H9 (cell line): ENCODE data around the gene MEGF8. TPM values are rescaled to one million over a fixed set of nuclear protein-coding genes. Genes with fewer than 3 reads are reported as not detected.

ENCODE experiments used
- DNase-seq: peaks from one replicate; pipeline ENCODE4 v3.0.0-alpha.2; 2017
- H2AFZ ChIP-seq: one replicate; pipeline ENCODE4 v1.6.1; 2013; ENCODE audit warnings: mild to moderate bottlenecking, low read length, control low read depth, moderate library complexity
- H2AK5ac ChIP-seq: 2 replicates; pipeline ENCODE4 v1.6.1; 2013; ENCODE audit warnings: low read length, control low read depth, mixed read lengths; ENCODE audit not compliant: insufficient read length
- H2BK120ac ChIP-seq: one replicate; pipeline ENCODE4 v1.6.1; 2013; ENCODE audit warnings: low read depth, mild to moderate bottlenecking, low read length, control low read depth, inconsistent platforms; ENCODE audit not compliant: poor library complexity, severe bottlenecking
- H2BK12ac ChIP-seq: 2 replicates; pipeline ENCODE4 v1.6.1; 2013; ENCODE audit warnings: low read length, control low read depth, mixed read lengths, low read depth; ENCODE audit not compliant: insufficient read length
- H2BK15ac ChIP-seq: 2 replicates; pipeline ENCODE4 v1.6.1; 2013; ENCODE audit warnings: low read depth, low read length, control low read depth
- H2BK20ac ChIP-seq: one replicate; pipeline ENCODE4 v1.6.1; 2013; ENCODE audit warnings: low read depth, mild to moderate bottlenecking, low read length, control low read depth, inconsistent platforms; ENCODE audit not compliant: poor library complexity, severe bottlenecking
- H2BK5ac ChIP-seq: 2 replicates; pipeline ENCODE4 v1.6.1; 2013; ENCODE audit warnings: low read length, control low read depth, mixed read lengths; ENCODE audit not compliant: insufficient read length
- H3K14ac ChIP-seq: 2 replicates; pipeline ENCODE4 v1.6.1; 2013; ENCODE audit warnings: low read length, control low read depth; ENCODE audit not compliant: insufficient read depth
- H3K18ac ChIP-seq: 2 replicates; pipeline ENCODE4 v1.6.1; 2013; ENCODE audit warnings: low read depth, mild to moderate bottlenecking, mixed read lengths, low read length, control low read depth; ENCODE audit not compliant: insufficient read length
- H3K23ac ChIP-seq: 2 replicates; pipeline ENCODE4 v1.6.1; 2013; ENCODE audit warnings: low read length, control low read depth, mixed read lengths, low read depth; ENCODE audit not compliant: insufficient read length
- H3K23me2 ChIP-seq: 2 replicates; pipeline ENCODE4 v1.6.1; 2013; ENCODE audit warnings: low read depth, mild to moderate bottlenecking, mixed read lengths, low read length, control low read depth; ENCODE audit not compliant: insufficient read length, poor library complexity, severe bottlenecking
- H3K27ac ChIP-seq: 2 replicates; pipeline ENCODE4 v1.5.1; 2013; ENCODE audit warnings: low read length, control low read depth, mixed read lengths, low read depth; ENCODE audit not compliant: insufficient read length
- H3K27me3 ChIP-seq: 2 replicates; pipeline ENCODE4 v1.6.1; 2013; ENCODE audit warnings: low read length, control low read depth, inconsistent platforms; ENCODE audit not compliant: insufficient read depth
- H3K4ac ChIP-seq: 2 replicates; pipeline ENCODE4 v1.6.1; 2013; ENCODE audit warnings: low read depth, mild to moderate bottlenecking, control low read depth, inconsistent platforms, low read length, moderate library complexity
- H3K4me1 ChIP-seq: 2 replicates; pipeline ENCODE4 v1.6.1; 2013; ENCODE audit warnings: low read length, control low read depth, inconsistent platforms; ENCODE audit not compliant: insufficient read depth
- H3K4me2 ChIP-seq: 2 replicates; pipeline ENCODE4 v1.6.1; 2013; ENCODE audit warnings: low read length, control low read depth, mixed read lengths; ENCODE audit not compliant: insufficient read length, insufficient read depth
- H3K56ac ChIP-seq: 2 replicates; pipeline ENCODE4 v1.6.1; 2013; ENCODE audit warnings: low read depth, mild to moderate bottlenecking, mixed read lengths, low read length, control low read depth; ENCODE audit not compliant: insufficient read length
- H3K79me1 ChIP-seq: 2 replicates; pipeline ENCODE4 v1.6.1; 2013; ENCODE audit warnings: low read depth, mild to moderate bottlenecking, moderate library complexity, low read length, control low read depth, inconsistent platforms; ENCODE audit not compliant: insufficient read depth, poor library complexity, severe bottlenecking
- H3K79me2 ChIP-seq: 2 replicates; pipeline ENCODE4 v1.6.1; 2013; ENCODE audit warnings: low read length, control low read depth, inconsistent platforms; ENCODE audit not compliant: insufficient read depth
- H3K9ac ChIP-seq: 2 replicates; pipeline ENCODE4 v1.6.1; 2013; ENCODE audit warnings: low read length, control low read depth, mixed read lengths; ENCODE audit not compliant: insufficient read length; ENCODE audit errors: extremely low read depth
- H3K9me3 ChIP-seq: one replicate; pipeline ENCODE4 v1.6.1; 2013; ENCODE audit warnings: low read depth, low read length, inconsistent platforms; ENCODE audit not compliant: control insufficient read depth
- H3T11ph ChIP-seq: one replicate; pipeline ENCODE4 v1.6.1; 2013; ENCODE audit warnings: mild to moderate bottlenecking, low read length, control low read depth, inconsistent platforms
- H4K20me1 ChIP-seq: one replicate; pipeline ENCODE4 v1.6.1; 2013; ENCODE audit not compliant: control insufficient read depth, insufficient read length, insufficient read depth
- H4K5ac ChIP-seq: 2 replicates; pipeline ENCODE4 v1.6.1; 2013; ENCODE audit warnings: low read depth, mild to moderate bottlenecking, mixed read lengths, low read length, control low read depth; ENCODE audit not compliant: insufficient read length
- H4K8ac ChIP-seq: replicated peaks from 2 replicates; pipeline ENCODE4 v1.6.1; 2013; ENCODE audit warnings: low read length, control low read depth, mixed read lengths, low read depth; ENCODE audit not compliant: insufficient read length
- H4K91ac ChIP-seq: 2 replicates; pipeline ENCODE4 v1.6.1; 2013; ENCODE audit warnings: low read depth, mild to moderate bottlenecking, moderate library complexity, mixed read lengths, low read length, control low read depth; ENCODE audit not compliant: insufficient read length
- H3K27ac Mint-ChIP-seq, 3 experiments: 2 replicates in 2 of 3; 3 replicates in 1 of 3; pipeline ENCODE4 v1.8.0; 2020 to 2021; ENCODE audit warnings: mixed read lengths in 3 of 3, mild to moderate bottlenecking in 1 of 3, moderate library complexity in 1 of 3
- H3K27me3 Mint-ChIP-seq: 2 replicates; pipeline ENCODE4 v1.8.0; 2021; ENCODE audit warnings: low read depth, mild to moderate bottlenecking, moderate library complexity, mixed read lengths
- H3K36me3 Mint-ChIP-seq, 3 experiments: 2 replicates in 2 of 3; 3 replicates in 1 of 3; pipeline ENCODE4 v1.8.0; 2020 to 2021; ENCODE audit warnings: low read depth in 3 of 3, mixed read lengths in 3 of 3; ENCODE audit not compliant: insufficient read depth in 1 of 3
- H3K4me1 Mint-ChIP-seq, 2 experiments: 2 replicates each; pipeline ENCODE4 v1.8.0; 2020; ENCODE audit warnings: mixed read lengths in 2 of 2
- H3K4me3 Mint-ChIP-seq, 2 experiments: 2 replicates in 1 of 2; 3 replicates in 1 of 2; pipeline ENCODE4 v1.8.0; 2020 to 2021; ENCODE audit warnings: mild to moderate bottlenecking in 2 of 2, mixed read lengths in 2 of 2, moderate library complexity in 1 of 2
- H3K9me3 Mint-ChIP-seq, 2 experiments: 2 replicates in 1 of 2; 3 replicates in 1 of 2; pipeline ENCODE4 v1.8.0; 2020; ENCODE audit warnings: mild to moderate bottlenecking in 2 of 2, mixed read lengths in 2 of 2, moderate library complexity in 1 of 2
- CTCF ChIP-seq: fragments of 200-600 bp; sonication (generic); conservative IDR thresholded peaks from 3 replicates; pipeline ENCODE4 v1.8.0; 2021; ENCODE audit warnings: antibody characterized with exemption, mild to moderate bottlenecking
- WGBS: extraction: QIAGEN DNeasy Blood & Tissue Kit; methylation state at CpG from one replicate; pipeline ENCODE4 v1.1.7; 2013; ENCODE audit warnings: missing lambda C conversion rate, low lambda C conversion rate, mixed read lengths; ENCODE audit not compliant: insufficient read length; ENCODE audit errors: extremely low coverage; 5-methylcytosine and 5-hydroxymethylcytosine counted together
- total RNA-seq: library from RNA; stranded (reverse); gene quantifications from 2 replicates; pipeline ENCODE4 v1.2.1, GENCODE V29; 2021

Gene MEGF8
- total RNA-seq, 1 experiment from 2014 or later = 28.4 TPM

- H3T11ph ChIP-seq = no peak overlapping the region
- no peak overlapping the region; a peak in 1 of 5 replicates for H3K4me3 Mint-ChIP-seq
Observed at GRCh38 chr19:42333018-42333417, 7.6 kb downstream of the MEGF8 start.

More at GRCh38 chr19:42333018-42333417, 7.6 kb downstream of the MEGF8 start:
- Histone ChIP-seq H2BK120ac (no peak overlapping the region), H3K4me2 (no peak overlapping the region), H3K4ac (no peak overlapping the region), H2BK5ac (no peak overlapping the region), H3K9me3 (no peaks in the 10 kb centered on the region), H3K27ac (no peak overlapping the region), H3K79me1 (peaks cover 3% of the 10 kb centered on the region), H2BK20ac (no peak overlapping the region), H3K23me2 (no peaks in the 10 kb centered on the region), H2BK12ac (no peak overlapping the region), H3K56ac (no peak overlapping the region), H3K9ac (no peak overlapping the region), H4K5ac (no peak overlapping the region), H3K79me2 (peaks cover 2% of the 10 kb centered on the region; the same call in 1 of the 2 replicates), H3K18ac (no peak overlapping the region), H2AK5ac (no peak overlapping the region), H3K14ac (no peak overlapping the region), H2BK15ac (no peak overlapping the region), H2AFZ (no peak overlapping the region), H4K91ac (no peak overlapping the region), H4K8ac (no peak overlapping the region), H3K23ac (no peak overlapping the region), H3K4me1 (no peaks in the 10 kb centered on the region), H4K20me1 (no peaks in the 10 kb centered on the region), H3K27me3 (no peaks in the 10 kb centered on the region)
- Mint-ChIP-seq H3K27me3 (peaks cover 2% of the 10 kb centered on the region; the same call in 1 of the 2 replicates), H3K4me1 (peaks cover 15 to 18% of the 10 kb centered on the region in 2 experiments), H3K9me3 (no peaks in the 10 kb centered on the region), H3K27ac (no peak overlapping the region), H3K36me3 (peaks cover 0 to 3% (median 0%) of the 10 kb centered on the region in 3 experiments; a peak in 1 of 7 replicates)
- no peak for TF ChIP-seq CTCF
- WGBS = no CpG with 5 or more reads among the region's 3 CpGs
- DNase-seq = no peak
